HEK293 (cell line): Measurements from ENCODE around the gene EEF2KMT.

Source experiments
- BCL11B ChIP-seq: fragments of 450-650 bp; formaldehyde crosslinking; IDR thresholded peaks from 2 replicates; pipeline ENCODE4 v1.5.1; 2016; ENCODE audit warnings: low read depth, missing biosample characterization, missing genetic modification characterization
- GLI4 ChIP-seq: fragments of 450-650 bp; formaldehyde crosslinking; IDR thresholded peaks from 2 replicates; pipeline ENCODE4 v1.5.1; 2016; ENCODE audit warnings: missing biosample characterization, missing genetic modification characterization
- INSM2 ChIP-seq: fragments of 450-650 bp; formaldehyde crosslinking; IDR thresholded peaks from 2 replicates; pipeline ENCODE4 v1.5.1; 2016; ENCODE audit warnings: missing biosample characterization, missing genetic modification characterization
- KLF9 ChIP-seq: fragments of 450-650 bp; formaldehyde crosslinking; IDR thresholded peaks from 2 replicates; pipeline ENCODE4 v1.5.1; 2016; ENCODE audit warnings: missing biosample characterization, missing genetic modification characterization, low read depth
- PATZ1 ChIP-seq: fragments of 450-650 bp; formaldehyde crosslinking; IDR thresholded peaks from 2 replicates; pipeline ENCODE4 v1.5.1; 2016; ENCODE audit warnings: missing biosample characterization, missing genetic modification characterization
- REPIN1 ChIP-seq: fragments of 450-650 bp; formaldehyde crosslinking; IDR thresholded peaks from 2 replicates; pipeline ENCODE4 v1.5.1; 2017; ENCODE audit warnings: missing biosample characterization, missing genetic modification characterization, low read depth
- WT1 ChIP-seq: fragments of 450-650 bp; formaldehyde crosslinking; IDR thresholded peaks from 2 replicates; pipeline ENCODE4 v1.5.1; 2016; ENCODE audit warnings: missing biosample characterization, missing genetic modification characterization
- ZBTB1 ChIP-seq: fragments of 450-650 bp; formaldehyde crosslinking; IDR thresholded peaks from 2 replicates; pipeline ENCODE4 v1.5.1; 2016; ENCODE audit warnings: missing biosample characterization, missing genetic modification characterization
- ZFP37 ChIP-seq: fragments of 450-650 bp; formaldehyde crosslinking; IDR thresholded peaks from 2 replicates; pipeline ENCODE4 v1.5.1; 2016; ENCODE audit warnings: missing biosample characterization, missing genetic modification characterization
- ZFP41 ChIP-seq: fragments of 450-650 bp; formaldehyde crosslinking; IDR thresholded peaks from 2 replicates; pipeline ENCODE4 v1.5.1; 2016; ENCODE audit warnings: missing biosample characterization, missing genetic modification characterization, borderline replicate concordance
- ZNF148 ChIP-seq: fragments of 450-650 bp; formaldehyde crosslinking; IDR thresholded peaks from 2 replicates; pipeline ENCODE4 v1.5.0; 2017; ENCODE audit warnings: missing biosample characterization, missing genetic modification characterization, borderline replicate concordance
- ZNF155 ChIP-seq: fragments of 450-650 bp; formaldehyde crosslinking; IDR thresholded peaks from 2 replicates; pipeline ENCODE4 v1.5.1; 2016; ENCODE audit warnings: missing biosample characterization, missing genetic modification characterization
- ZNF175 ChIP-seq: fragments of 450-650 bp; formaldehyde crosslinking; IDR thresholded peaks from 2 replicates; pipeline ENCODE4 v1.5.1; 2016; ENCODE audit warnings: missing biosample characterization, missing genetic modification characterization
- ZNF19 ChIP-seq: fragments of 450-650 bp; formaldehyde crosslinking; IDR thresholded peaks from 2 replicates; pipeline ENCODE4; 2016; ENCODE audit warnings: missing biosample characterization, missing genetic modification characterization, low read depth
- ZNF214 ChIP-seq: fragments of 450-650 bp; formaldehyde crosslinking; IDR thresholded peaks from 2 replicates; pipeline ENCODE4 v1.5.1; 2017; ENCODE audit warnings: missing biosample characterization, mild to moderate bottlenecking, missing genetic modification characterization, borderline replicate concordance
- ZNF354C ChIP-seq: fragments of 450-650 bp; formaldehyde crosslinking; IDR thresholded peaks from 2 replicates; pipeline ENCODE4 v1.5.1; 2016; ENCODE audit warnings: missing biosample characterization, missing genetic modification characterization, low read depth, borderline replicate concordance
- ZNF449 ChIP-seq: fragments of 450-650 bp; formaldehyde crosslinking; IDR thresholded peaks from 2 replicates; pipeline ENCODE4 v1.5.1; 2017; ENCODE audit warnings: missing biosample characterization, mild to moderate bottlenecking, missing genetic modification characterization, moderate library complexity
- ZNF518A ChIP-seq: fragments of 450-650 bp; formaldehyde crosslinking; conservative IDR thresholded peaks from 2 replicates; pipeline ENCODE4 v1.5.1; 2016; ENCODE audit warnings: low read depth, missing biosample characterization, missing genetic modification characterization
- ZNF548 ChIP-seq: fragments of 450-650 bp; formaldehyde crosslinking; IDR thresholded peaks from 2 replicates; pipeline ENCODE4 v1.5.1; 2016; ENCODE audit warnings: missing biosample characterization, missing genetic modification characterization
- ZNF560 ChIP-seq: fragments of 450-650 bp; formaldehyde crosslinking; IDR thresholded peaks from 2 replicates; pipeline ENCODE4 v1.5.1; 2017; ENCODE audit warnings: missing biosample characterization, missing genetic modification characterization, borderline replicate concordance
- ZNF600 ChIP-seq: fragments of 450-650 bp; formaldehyde crosslinking; IDR thresholded peaks from 2 replicates; pipeline ENCODE4 v1.5.1; 2016; ENCODE audit warnings: missing biosample characterization, missing genetic modification characterization
- ZNF610 ChIP-seq: fragments of 450-650 bp; formaldehyde crosslinking; IDR thresholded peaks from 2 replicates; pipeline ENCODE4 v1.5.1; 2016; ENCODE audit warnings: missing biosample characterization, missing genetic modification characterization, borderline replicate concordance
- ZNF76 ChIP-seq: fragments of 450-650 bp; formaldehyde crosslinking; IDR thresholded peaks from 2 replicates; pipeline ENCODE4; 2016; ENCODE audit warnings: low read depth, missing biosample characterization, missing genetic modification characterization, borderline replicate concordance
- ZNF843 ChIP-seq: fragments of 450-650 bp; formaldehyde crosslinking; IDR thresholded peaks from 2 replicates; pipeline ENCODE4 v1.5.1; 2016; ENCODE audit warnings: missing biosample characterization, missing genetic modification characterization
- ZXDB ChIP-seq: fragments of 450-650 bp; formaldehyde crosslinking; IDR thresholded peaks from 2 replicates; pipeline ENCODE4 v1.5.1; 2016; ENCODE audit warnings: missing biosample characterization, missing genetic modification characterization

EEF2KMT gene

GRCh38 chr16:5071681-5072333 is 25.8 kb downstream of the EEF2KMT start, which contains the start of gene ALG1 (continued):
- TF ChIP-seq ZFP41 (no peak), ZNF76 (tag by site-specific recombination) (peak; percentile 86), WT1 (tag by site-specific recombination) (peak; percentile 44; the same call in 1 of the 2 replicates), ZNF148 (tag by site-specific recombination) (no peak), ZNF214 (no peak), ZNF354C (tag by site-specific recombination) (no peak), ZNF19 (no peak), ZNF518A (tag by site-specific recombination) (no peak; the same call in 1 of the 2 replicates), ZXDB (tag by site-specific recombination) (peak; percentile 90), ZNF610 (no peak), ZNF843 (tag by site-specific recombination) (peak; percentile 56; the same call in 1 of the 2 replicates), ZNF155 (tag by site-specific recombination) (no peak), ZBTB1 (tag by site-specific recombination) (no peak), INSM2 (no peak), PATZ1 (peak; percentile 64), ZNF560 (tag by site-specific recombination) (no peak), ZNF175 (tag by site-specific recombination) (no peak), GLI4 (no peak), REPIN1 (tag by site-specific recombination) (no peak), KLF9 (tag by site-specific recombination) (peak; percentile 65), ZNF600 (tag by site-specific recombination) (peak; percentile 88), ZNF548 (tag by site-specific recombination) (no peak), BCL11B (tag by site-specific recombination) (no peak; the same call in 1 of the 2 replicates), ZNF449 (tag by site-specific recombination) (no peak; the same call in 1 of the 2 replicates), ZFP37 (tag by site-specific recombination) (no peak; the same call in 1 of the 2 replicates)
